ENCODE results near the gene EVI5L.

Gene EVI5L

DNA sequence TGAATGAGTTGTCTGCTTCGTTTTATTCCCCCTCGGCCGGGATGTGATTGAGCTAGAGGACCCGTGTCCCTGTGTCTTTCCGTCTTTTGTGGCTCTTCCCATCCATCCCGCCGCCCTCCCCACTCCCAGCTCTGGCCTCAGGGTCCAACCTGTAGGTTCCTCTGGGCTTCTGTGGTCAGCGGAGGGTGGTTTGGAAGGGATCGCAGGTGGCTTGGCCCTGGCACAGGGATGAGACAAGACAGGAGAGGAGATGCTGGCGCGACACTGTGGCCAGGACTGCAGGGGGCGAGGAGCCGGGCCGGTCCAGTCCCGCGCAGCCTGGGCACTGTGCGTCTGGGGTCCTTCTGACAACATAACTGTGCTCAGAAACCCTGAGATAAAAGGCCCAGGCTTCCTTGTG, 2.0 kb downstream of the EVI5L start:
- no peak for DNase-seq (ENCODE audit: low read depth, low spot score)
- no peak overlapping the region for H3K4me3 ChIP-seq (ENCODE audit: low read depth, low read length)
- TF ChIP-seq, protein P1, sequence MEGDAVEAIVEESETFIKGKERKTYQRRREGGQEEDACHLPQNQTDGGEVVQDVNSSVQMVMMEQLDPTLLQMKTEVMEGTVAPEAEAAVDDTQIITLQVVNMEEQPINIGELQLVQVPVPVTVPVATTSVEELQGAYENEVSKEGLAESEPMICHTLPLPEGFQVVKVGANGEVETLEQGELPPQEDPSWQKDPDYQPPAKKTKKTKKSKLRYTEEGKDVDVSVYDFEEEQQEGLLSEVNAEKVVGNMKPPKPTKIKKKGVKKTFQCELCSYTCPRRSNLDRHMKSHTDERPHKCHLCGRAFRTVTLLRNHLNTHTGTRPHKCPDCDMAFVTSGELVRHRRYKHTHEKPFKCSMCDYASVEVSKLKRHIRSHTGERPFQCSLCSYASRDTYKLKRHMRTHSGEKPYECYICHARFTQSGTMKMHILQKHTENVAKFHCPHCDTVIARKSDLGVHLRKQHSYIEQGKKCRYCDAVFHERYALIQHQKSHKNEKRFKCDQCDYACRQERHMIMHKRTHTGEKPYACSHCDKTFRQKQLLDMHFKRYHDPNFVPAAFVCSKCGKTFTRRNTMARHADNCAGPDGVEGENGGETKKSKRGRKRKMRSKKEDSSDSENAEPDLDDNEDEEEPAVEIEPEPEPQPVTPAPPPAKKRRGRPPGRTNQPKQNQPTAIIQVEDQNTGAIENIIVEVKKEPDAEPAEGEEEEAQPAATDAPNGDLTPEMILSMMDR (IDR thresholded peaks at IDR 0.05; ENCODE audit: low read depth, low read length), result no peak
- in situ Hi-C loops (cut with HindIII; ENCODE audit: low sequenced_read_pairs), result no loop called here

DNA sequence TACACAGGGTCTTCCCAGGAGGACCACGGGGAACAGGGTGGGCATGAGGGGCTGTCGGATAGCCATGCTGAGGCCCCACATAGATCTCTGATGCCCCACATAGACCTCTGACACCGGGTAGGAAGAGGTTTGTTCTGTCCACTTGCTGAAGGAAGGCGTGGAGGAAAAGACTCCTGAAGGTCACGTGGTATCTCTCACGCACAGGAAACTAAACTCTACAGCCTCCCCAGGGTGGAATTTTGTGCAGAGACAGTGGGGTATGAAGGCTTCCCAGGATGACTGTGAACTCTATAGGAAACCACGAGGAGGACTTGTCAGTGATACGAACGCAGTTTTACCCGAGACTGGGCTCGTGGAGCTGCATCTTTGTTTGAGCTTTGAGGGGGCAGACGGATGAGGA, 2.8 kb downstream of the EVI5L start:
- in situ Hi-C loops (cut with HindIII; ENCODE audit: low sequenced_read_pairs), result no loop called here
- DNase-seq (ENCODE audit: low read depth, low spot score), result no peak
- TF ChIP-seq, protein P1 (IDR thresholded peaks at IDR 0.05; ENCODE audit: low read depth, low read length), result no peak
- no peak overlapping the region for H3K4me3 ChIP-seq (ENCODE audit: low read depth, low read length)

DNA sequence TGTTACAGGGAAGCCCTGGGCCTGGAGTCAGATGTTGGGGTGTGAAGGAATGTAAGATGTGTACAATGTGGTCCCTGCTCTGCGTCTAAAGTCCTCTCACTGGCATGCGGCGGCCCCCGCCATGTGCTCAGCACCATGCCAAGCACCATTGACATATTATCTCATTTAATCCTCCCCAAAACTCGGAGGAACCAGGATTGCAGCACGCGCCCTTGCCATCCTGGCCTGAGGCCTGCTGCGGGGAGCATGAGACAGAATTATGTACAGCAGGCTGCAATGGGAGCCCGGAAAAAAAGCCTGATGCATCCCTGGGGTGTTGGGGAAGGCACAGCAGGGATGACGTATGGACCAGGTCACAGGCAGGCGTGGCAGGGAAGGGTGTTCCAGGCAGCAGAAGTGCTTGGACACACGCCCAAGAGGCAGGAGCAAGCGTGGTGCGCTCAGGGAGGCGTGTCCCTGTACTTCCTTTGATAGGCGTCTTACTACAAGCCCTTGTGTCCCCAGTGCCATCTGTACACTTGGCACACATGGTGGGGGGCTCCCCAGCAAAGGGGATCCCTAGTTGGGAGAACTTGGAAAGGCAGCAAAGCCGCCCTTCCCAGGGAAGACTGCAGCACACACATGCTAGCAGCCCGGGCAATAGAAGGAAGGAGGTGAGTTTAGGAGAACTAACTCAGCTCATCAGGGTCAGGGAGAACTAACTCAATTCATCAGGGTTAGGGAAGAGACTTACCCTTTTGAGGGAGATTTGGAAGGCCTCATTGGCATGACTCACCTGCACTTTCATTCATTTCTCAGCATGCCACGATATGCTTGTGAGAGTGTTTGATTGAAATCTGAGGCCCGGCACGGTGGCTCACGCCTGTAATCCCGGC, 3.4 kb downstream of the EVI5L start:
- peak; percentile 27 for DNase-seq (ENCODE audit: low read depth, low spot score)
- TF ChIP-seq, protein P1 (IDR thresholded peaks at IDR 0.05; ENCODE audit: low read depth, low read length), result no peak
- no peak overlapping the region for H3K4me3 ChIP-seq (ENCODE audit: low read depth, low read length)
- in situ Hi-C loops (cut with HindIII; ENCODE audit: low sequenced_read_pairs), result no loop called here

DNA sequence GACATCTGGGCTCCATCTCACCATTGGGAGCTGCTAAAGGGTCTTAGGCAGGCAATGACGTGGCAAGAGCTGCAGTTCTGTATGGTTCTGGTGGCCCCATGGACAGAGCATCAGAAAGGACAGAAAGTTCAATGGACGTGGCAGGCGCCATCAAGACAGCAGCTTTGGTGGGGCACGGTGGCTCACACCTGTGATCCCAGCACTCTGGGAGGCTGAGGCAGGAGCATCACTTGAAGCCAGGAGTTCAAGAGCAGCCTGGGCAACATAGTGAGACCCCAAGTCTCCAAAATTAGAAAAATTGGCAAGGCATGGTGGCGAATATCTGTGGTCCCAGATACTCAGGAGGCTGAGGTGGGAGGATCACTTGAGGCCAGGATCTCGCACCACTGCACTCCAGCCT, 9.5 kb downstream of the EVI5L start:
- TF ChIP-seq, protein P1 (IDR thresholded peaks at IDR 0.05; ENCODE audit: low read depth, low read length), result no peak
- in situ Hi-C loops (cut with HindIII; ENCODE audit: low sequenced_read_pairs), result no loop called here
- DNase-seq (ENCODE audit: low read depth, low spot score), result no peak
- no peak overlapping the region for H3K4me3 ChIP-seq (ENCODE audit: low read depth, low read length)

DNA sequence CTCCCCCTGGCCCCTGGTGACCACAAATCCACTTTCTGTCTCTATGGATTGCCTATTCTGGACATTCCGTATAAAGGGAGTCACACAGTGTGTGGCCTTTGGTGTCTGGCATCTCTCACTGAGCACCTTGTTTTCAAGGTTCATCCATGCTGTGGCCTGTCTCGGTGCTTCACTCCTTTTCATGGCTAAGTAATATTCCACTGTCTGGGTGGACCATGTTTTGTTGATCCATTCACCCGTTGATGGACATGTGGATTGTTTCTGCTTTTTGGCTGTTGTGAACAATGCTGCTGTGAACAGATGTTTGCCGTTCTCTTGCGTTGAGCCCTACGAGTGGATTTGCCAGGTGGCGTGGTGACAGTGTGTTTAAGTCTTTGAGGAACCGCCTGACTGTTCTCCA, 10.6 kb downstream of the EVI5L start:
- H3K4me3 ChIP-seq (ENCODE audit: low read depth, low read length), result no peak overlapping the region
- DNase-seq (ENCODE audit: low read depth, low spot score), result no peak
- TF ChIP-seq, protein P1 (IDR thresholded peaks at IDR 0.05; ENCODE audit: low read depth, low read length), result no peak
- in situ Hi-C loops (cut with HindIII; ENCODE audit: low sequenced_read_pairs), result no loop called here

DNA sequence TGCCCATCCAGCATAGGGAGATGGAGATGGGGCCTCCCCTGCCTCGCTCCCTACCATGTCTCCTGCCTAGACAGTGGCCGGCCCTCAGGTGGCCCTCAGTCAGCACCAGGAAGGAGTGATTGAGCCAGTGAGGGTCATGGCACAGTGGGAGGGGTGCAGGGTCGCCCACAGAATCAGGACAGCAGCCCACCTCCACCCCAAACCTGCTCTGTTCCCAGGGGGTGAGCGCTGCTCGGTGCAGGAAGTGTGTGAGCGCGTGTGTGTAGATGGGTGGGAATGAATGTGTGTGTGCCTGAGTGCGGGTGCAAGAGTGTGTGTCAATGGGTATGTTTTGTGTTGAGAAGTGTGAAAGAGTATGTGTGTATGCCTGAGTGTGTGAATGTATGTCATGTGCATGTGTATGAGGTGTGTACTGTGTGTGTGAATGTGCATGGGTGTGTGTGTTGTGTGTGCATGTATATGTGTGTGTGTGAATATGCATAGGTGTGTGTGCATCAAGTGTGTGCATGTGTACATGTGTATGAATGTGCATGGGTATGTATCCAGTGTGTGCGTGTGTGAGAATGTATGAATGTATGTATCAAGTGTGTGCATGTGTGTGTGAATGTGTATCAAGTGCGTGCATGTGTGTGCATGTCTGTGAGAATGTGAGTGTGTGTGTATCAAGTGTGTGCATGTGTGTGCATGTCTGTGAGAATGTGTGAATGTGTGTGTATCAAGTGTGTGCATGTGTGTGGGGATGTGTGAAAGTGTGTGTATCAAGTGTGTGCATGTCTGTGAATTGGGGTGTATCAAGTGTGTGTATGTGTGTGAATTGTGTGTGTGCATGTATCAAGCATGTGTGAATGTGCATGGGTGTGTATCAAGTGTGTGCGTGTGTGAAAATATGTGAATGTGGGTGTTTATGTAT, 12.0 kb downstream of the EVI5L start:
- no peak overlapping the region for H3K4me3 ChIP-seq (ENCODE audit: low read depth, low read length)
- no peak for DNase-seq (ENCODE audit: low read depth, low spot score)
- TF ChIP-seq, protein P1 (IDR thresholded peaks at IDR 0.05; ENCODE audit: low read depth, low read length), result no peak
- in situ Hi-C loops (cut with HindIII; ENCODE audit: low sequenced_read_pairs), result no loop called here
